NCI-H2227 (cell line): ENCODE data around the gene CDK5RAP2.
"Not testable (repeated sequence)": the region's sequence is repeated elsewhere in the genome, so short reads cannot be mapped to it uniquely, and the experiment has no call there.

Experiments used
- DNase-seq: peaks from one replicate; lab custom pipeline; 2025; ENCODE audit not compliant: unreplicated experiment; lab: John Stamatoyannopoulos, UW

The CDK5RAP2 gene

DNA sequence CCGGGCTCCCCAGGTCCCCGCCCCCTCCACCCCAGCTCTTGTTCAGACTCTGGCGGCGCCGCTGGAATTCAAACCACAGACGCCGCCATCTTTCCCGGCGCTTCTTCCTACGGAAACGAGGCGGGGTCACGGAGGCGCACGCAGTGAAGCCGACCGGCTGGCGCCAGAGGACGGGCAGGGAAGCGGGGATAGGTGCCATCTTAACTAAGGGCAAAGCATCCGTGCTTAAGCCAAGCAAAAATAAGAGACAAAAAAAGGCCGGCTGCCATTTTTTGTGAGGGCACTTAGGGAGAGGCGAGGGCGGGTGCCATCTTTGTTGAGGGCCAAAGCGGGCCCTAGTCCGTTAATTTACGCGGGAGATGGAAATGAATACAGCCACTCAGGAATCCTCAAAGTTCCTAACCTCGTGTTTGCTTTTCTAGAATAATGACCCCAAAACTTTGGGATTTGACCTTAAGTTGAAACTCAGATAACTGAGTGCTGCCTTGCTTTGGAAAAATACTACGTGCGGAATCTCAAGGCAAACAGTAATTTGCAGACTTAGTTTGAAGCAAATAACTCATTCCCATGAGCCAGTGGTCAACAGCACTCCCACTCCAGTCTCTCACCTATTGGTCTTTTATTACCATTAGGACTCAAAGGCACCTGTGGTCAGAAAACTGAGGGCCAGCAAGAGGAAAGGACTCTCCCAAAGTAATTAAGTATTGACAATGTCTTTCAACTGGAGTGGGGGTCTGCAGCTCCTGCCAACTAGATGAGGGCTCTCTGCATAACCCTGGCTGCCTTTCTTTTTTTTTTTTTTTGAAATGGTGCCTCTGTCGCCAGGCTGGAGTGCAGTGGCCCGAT is at the start of gene CDK5RAP2:
Gene CDK5RAP2, minus strand, starts transcription at position 117 of the 846 bp plus-strand sequence. CDS start 189 bp downstream, outside the sequence.
- DNase-seq = peak; percentile 96

DNA sequence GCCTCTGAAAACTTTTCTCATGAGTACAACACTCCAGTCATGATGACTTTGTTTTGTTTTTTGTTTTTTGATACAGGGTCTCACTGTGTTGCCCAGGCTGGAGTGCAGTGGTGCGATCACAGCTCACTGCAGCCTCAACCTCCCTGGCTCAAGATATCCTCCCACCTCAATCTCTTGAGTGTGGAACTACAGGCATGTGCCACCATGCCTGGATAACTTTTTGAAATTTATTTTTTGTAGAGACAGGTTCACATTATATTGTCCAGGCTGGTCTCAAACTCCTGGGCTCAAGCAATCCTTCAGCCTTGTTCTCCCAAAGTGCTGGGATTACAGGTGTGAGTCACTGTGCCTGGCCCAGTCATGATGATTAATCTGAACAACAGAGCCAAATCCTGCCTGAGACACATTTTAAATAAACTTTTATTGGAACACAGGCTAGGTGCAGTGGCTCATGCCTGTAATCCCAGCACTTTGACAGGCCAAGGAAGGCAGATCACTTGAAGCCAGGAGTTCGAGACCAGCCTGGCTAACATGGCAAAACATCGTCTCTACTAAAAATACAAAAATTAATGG is 49.0 kb upstream of the CDK5RAP2 start:
- DNase-seq = not testable (repeated sequence)

DNA sequence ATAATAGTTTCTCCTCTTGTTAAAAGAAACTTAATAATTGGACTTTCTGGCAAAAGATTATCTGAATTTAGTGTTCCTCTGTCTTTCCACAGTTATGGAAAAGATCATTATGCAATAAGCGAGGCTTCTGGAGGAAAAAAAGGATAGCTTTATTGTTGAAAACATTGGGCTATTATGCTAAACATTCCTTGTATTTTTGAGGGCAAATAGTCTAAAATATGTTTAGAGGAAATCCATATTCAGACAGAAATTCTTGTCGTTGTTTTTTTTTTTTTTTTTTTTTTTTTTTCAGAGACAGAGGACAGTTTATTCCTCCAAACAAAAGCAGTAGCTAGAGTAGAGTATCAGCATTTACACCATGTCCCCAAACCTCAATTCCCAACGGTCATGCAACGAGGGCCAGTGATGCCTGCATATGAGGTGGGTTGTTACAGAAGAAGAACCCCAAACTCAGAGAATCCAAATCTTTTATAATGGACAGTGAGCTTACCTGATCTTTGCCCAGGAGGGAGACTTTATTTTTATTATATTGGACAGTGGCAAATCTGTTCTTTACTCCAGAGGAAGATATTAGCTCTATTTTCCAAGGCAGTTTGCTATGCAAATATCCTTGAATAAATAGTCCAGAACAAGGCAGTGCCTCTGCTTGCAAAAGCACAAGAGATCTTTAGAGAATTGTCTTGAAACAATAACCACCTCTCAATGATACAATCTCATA is 48.4 kb upstream of the CDK5RAP2 start:
- DNase-seq = no peak

DNA sequence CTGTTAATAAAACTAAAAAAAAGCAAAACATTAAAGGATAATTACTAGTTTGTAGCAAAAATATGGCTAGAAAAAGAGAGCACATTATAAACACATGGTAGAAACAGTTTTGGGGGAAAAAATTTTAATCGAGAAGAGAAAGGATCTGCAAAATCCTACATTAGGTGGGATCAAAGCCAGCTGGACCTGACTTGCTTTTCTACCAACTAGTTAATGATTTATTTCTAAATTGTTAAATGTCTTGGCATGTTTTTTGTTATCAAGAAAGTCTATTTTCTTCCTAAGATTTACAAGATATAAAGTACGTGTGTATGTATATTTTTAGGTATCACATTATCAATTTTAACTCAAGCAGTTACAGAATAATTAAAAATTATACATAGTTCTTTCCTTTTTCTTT is 47.1 kb upstream of the CDK5RAP2 start:
- no peak for DNase-seq

DNA sequence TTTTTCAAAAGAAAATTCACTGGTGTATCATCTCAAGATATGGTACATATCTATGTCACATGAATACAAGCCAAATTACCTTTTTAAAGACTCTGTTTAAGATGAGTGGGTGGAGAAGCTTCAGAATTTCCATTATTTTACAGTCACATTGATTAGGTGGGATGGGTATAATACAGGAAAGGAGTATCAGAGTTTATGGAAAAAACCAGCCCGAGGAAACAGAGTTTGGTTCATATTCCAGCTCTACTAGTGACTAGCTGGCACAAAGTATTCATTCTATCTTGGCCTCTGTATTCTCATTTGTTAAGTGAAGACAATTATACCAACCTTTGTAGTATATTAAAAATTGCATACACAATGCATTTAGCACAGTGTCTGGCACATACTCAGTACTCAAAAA is 46.5 kb upstream of the CDK5RAP2 start:
- no peak for DNase-seq

DNA sequence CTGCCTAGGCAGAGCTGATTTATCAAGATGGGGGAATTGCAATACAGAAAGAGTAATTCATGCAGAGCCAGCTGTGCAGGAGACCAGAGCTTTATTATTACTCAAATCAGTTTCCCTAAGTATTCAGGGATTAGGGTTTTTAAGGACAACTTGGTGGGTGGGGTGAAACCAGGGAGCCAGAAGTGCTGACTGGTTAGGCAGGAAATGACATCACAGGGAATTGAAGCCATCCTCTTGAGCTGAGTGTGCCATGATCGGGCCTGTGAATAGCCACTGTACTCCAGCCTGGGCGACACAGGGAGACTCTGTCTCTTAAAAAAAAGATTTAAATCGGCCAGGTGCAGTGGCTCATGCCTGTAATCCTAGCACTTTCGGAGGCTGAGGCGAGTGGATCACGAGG is 45.3 kb upstream of the CDK5RAP2 start:
- DNase-seq = no peak

DNA sequence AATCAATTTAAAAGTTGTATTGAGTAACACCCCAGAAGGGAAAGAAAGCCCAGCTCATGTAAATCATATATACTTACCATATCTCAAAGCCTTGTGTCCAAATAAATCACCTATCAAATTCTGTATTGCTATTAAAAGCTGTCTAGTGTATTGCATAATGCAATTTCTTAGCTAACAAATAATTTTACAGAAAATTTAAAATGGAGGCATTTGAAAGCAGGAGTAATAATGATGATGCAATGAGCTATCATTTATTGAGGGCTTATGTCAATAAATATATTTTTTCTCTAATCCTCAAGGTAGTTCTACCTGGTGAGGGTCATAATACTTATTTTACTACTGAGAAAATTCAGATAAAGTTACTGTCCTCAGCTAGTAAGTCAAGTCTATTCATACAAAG is 42.8 kb upstream of the CDK5RAP2 start:
- no peak for DNase-seq

DNA sequence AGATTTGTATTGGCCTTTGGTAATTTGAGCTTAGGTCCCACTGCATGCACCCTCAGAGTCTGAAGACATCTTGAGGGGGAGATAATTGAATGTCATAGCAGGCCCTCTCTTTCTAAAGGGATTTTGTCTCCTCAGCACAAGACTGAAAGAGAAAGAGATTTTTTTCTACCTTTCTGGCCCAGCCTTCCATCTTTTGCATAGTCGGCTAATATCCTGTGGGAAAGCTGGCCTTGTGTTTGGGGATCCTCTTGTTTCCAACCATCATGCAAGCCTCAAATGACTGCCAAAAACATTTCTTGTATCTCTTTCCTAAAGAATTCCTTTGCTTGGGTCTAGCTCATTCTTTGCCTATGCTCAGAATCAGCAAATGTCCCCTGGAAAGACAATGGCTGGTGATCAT is 42.0 kb upstream of the CDK5RAP2 start:
- DNase-seq = no peak

DNA sequence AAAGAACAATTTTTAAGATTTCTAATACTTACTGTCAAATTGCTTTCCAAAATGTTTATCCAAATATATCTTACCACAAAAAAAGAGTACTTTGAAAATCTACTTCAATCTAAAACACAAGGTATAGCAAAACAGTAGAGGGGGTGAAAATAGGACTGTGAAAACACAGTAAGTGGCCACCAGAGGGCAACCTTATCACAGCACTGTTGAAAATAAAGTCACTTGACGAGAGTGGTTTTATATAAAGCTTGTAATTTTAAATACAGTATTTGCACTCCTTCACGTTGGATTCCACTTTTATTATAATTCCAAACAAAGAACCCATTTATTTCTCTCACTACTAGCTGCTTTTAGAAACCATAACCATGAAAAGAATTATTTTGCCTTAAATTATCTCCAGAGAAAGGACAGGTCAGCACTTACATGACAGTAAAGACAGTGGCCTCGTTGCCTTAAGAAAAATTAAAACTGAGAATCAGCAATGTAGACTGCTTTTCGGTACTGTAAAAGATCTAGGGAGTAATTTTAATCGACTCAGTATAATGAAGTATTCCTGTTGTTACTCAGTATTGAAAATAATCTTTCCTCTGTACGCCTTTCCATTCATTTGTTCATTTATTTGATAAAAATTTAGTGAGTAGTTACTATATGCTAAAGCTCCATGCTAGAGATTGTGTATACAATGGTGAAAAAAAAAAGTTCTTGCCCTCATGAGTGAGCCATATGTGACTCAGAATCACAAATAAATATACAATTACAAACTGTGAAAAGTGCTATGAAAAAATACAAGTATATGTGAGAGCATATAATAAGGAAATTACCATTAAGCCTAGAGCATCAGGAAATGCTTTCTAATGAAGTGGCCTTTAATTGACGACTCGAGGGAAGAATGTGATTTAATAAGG is 40.0 kb upstream of the CDK5RAP2 start:
- peak; percentile 58 for DNase-seq

DNA sequence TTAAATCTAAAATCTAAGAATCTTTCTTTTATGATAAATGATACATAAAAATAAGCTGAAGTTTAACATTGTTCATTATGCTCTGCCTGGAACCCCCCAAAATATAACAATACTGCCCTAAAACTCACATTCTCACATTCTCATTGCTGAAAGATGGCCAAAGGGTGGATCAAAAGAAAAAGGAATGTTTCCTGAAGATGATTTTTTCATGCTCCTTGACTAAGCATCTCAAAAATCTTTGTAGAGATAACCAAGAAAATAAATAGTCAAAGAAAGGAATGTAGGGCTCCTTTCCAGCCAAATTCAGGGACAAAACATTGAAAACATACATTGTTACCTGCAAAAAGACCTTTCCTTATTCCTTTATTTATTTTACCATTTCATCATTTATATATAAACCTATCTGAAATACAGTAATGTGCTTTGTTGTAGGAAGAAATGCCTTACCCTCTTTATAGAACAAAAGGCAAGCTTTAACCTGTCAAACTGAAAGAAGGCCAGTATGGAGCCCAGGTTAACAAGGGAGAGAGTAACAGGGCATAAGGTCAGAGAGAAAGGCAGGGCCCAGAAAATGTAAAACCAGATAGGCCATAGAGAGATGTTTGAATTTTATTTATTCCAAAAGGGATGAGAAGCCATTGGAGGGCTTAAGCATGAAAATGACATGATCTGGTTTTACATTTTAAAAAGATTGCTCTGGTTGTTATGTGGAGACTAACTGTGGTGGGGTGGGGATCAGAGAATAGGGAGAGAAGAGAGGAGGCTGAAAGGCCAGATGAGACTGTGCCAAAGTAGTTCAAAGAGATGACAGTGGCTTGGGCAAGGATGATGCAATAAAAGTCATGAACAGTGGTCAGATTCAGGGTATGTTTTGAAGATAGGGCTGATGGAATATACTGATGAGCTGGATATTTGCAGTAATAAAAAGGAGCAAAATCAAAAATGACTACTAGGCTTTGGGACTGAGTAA is 37.3 kb upstream of the CDK5RAP2 start:
- DNase-seq = no peak

DNA sequence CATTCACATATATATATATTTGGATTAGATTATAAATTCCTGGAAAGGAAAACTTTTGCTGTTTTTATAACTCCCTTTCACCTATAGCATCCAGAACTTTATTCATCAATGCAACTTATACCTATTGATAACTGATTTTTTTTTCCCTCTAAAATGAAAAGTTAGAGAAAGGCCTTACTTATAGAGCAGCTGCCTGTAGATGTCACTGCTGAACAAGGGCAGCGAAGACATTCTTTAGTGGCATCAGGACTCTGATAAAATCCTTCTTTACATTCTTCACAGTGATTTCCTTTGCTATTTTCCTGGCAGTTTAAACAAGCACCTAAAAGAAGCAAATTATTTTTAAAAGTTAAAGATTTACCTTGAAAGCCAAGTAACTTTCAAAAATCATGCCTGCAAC is 32.3 kb upstream of the CDK5RAP2 start:
- no peak for DNase-seq

DNA sequence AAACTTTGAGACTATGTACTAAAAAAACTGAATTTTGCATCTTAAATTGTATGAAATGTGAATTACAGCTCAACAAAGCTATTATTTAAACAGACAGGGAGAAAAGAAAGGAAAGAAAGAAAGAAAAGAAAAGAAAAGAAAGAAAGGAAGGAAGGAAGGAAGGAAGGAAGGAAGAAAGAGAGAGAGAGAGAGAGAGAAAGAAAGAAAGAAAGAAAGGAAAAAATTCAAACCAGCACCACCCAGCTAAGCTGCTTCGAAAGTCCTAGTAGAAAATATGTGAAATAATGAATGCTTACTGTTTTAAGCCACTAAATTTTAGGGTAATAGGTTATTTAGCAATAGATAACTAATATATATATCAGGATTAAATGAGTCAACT is 31.7 kb upstream of the CDK5RAP2 start:
- DNase-seq = no peak

DNA sequence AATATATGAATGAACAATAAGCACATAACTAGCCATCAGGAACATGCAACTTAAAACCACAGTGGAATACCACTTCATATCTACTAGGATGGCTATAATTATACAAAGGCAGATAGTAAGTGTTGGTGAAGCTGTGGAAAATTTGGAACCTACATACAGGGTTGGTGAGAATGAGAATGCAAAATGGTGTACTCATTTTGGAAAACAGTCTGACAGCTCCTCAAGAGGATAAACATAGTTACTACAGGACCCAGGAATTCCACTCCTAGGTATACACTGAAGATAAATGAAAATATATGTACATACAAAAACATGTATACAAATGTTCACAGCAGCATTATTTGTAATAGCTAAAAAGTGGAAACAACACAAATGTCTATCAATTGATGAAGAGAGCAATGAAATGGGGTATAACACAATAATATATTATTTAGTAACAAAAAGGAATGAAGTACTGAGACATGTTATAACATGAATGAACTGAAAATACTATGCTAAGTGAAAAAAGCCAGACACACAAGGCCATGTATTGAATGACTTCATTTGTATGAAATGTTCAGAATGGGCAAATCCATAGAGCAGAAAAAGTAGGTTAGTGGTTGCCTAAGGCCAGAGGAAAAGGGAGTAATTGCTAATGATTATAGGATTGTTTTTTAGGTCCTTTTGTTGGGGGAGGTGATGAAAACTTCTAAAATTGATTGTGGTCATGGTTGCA is 31.2 kb upstream of the CDK5RAP2 start:
- DNase-seq = no peak

DNA sequence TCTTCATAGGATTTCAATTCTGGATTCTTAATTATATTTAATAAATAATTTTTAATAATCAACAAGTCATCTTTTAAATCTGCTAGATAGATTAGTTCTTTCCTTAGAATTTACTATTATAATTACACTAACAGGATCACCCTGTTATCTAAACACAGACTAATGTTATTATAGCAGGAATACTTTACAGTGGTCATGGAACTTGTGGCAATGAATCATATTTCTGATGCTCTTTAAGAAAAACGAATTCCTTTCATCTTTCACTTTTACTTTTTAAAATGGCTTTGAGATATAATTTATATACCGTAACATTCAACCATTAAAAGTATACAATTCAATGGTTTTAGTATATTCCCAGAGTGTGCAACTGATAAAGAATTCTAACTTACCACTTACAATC is 29.7 kb upstream of the CDK5RAP2 start:
- no peak for DNase-seq

DNA sequence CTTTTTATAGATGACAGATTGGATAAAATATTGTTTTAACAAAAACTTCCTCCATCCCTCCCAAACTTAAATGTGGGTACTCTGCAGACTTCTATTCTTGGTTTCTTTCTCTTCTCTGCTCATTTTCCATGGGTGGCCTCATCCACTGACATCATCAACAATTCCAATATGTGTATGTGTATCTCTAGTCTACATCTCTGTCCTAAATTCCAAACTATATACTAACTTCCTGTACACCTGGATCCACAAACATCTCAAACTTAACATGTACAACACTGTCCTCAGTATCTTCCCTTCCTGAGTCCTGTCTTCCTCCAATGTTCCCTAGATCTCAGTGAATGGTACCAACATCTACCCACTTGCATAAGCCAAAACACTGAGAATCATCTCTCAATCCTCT is 28.5 kb upstream of the CDK5RAP2 start:
- DNase-seq = no peak

DNA sequence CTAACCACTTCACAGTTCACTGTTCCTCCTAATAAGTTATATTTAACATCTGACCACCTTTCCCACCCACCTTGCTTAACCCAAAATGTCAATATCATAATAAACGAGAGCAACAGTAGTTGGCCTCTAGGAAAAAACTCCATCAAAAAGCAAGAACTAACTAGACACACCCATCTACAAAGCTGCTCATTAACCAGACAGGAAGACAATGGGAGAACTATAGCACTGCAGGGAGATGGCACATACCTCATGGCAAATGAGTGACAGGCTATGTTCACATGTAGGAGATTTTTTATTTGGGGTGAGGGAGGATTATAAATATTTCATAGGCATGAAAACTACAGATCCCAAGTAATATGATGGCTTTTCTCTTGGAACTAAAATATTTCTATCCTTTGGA is 23.6 kb upstream of the CDK5RAP2 start:
- DNase-seq = no peak

DNA sequence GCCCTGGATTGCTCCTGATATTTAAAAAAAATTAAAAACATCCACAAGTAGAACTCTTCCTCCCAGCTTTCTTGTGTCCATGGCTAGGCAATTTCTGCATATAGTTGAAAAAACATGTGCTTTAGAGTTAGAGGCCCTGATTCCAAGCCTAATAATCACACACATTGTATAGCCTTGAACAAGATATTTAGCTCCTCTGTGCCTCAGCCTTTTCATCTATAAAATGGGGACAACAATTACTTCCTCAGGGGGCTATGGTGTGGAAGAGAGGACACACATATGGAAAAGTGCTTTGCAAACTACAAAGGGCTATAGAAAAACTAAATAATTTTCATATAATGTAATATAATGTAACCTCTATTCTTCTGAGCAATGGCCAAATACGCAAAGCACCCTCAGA is 23.0 kb upstream of the CDK5RAP2 start:
- no peak for DNase-seq

DNA sequence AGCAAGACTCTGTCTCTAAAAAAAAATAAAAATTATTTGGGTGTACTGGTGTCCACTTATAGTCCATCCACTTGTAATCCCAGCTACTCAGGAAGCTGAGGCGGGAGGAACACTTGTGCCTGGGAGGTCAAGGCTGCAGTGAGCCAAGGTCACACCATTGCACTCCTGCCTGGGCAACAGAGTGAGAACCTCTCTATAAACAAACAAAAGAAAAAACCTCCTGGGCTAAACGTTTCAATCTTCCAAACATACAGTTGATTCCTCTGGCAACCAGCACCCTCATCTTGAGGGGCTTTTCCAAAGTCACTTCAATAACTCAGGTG is 13.9 kb upstream of the CDK5RAP2 start:
- DNase-seq = no peak

DNA sequence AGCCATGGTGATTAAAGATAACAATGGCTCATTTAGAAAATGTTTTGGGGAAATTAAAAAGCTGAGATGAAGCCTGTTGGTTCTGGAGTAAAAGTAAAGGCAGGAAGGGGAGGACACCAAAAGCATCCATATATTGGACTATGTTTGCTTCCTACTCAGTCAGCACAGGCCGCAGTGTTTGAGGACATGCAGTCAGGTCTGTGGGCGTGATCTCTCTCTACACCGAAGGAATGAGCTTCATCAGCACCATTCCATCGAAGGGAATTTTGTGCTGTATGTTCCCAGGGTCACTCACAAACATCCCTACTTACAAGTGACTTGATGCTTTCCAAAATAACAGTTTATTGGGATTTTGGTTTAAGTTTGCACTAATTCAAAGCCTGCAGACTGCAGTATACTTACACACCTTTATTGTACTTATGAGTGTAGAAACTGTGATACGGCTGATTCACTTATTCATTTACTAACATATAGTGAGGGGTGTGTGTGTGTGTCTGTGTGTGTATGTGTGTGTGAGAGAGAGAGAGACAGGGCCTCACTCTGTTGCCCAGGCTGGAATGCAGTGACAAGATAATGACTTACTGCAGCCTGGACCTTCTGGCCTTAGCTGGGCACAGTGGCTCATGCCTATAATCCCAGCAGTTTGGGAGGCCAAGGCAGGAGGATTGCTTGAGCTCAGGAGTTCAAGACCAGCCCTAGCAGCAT is 13.4 kb upstream of the CDK5RAP2 start:
- no peak for DNase-seq
